Colonic mucosa (tissue), 4 donors: Measurements from ENCODE around the gene SMIM5. TPM values are rescaled to one million over a fixed set of nuclear protein-coding genes. Genes with fewer than 3 reads are reported as not detected.
A peak's percentile ranks its signal among the peaks of the same experiment; 100 is the strongest.

ENCODE experiments used
- DNase-seq: peaks from one replicate; pipeline ENCODE4 v3.0.0-alpha.2; 2020
- H3K27ac ChIP-seq: fragments of 200-600 bp; one replicate; pipeline ENCODE4 v1.8.0; 2021
- H3K27me3 ChIP-seq: fragments of 200-600 bp; one replicate; pipeline ENCODE4 v1.8.0; 2021
- H3K36me3 ChIP-seq: fragments of 200-600 bp; one replicate; pipeline ENCODE4 v1.8.0; 2021
- H3K4me1 ChIP-seq: fragments of 200-600 bp; one replicate; pipeline ENCODE4 v1.8.0; 2021; ENCODE audit warnings: mild to moderate bottlenecking
- H3K4me3 ChIP-seq: fragments of 200-600 bp; one replicate; pipeline ENCODE4 v1.8.0; 2021
- H3K9ac ChIP-seq, 2 donors: one replicate each; pipeline ENCODE4 v1.7.0; 2013; ENCODE audit warnings: control low read depth in 2 of 2, low read depth in 2 of 2, low read length in 2 of 2
- H3K9me3 ChIP-seq: fragments of 200-600 bp; one replicate; pipeline ENCODE4 v1.8.0; 2021
- CTCF ChIP-seq: fragments of 200-600 bp; IDR thresholded peaks from one replicate; pipeline ENCODE4 v1.8.0; 2022; ENCODE audit warnings: antibody characterized with exemption, mild to moderate bottlenecking
- intact Hi-C: fragments of 100-400 bp; cut with DNase I; formaldehyde crosslinking; loops from one replicate; pipeline ENCODE4 v1.14.1; 2022
- total RNA-seq, 2 donors: library from RNA; stranded (reverse); fragmentation: NEBNext Ultra II Directional in 1 of 2; extraction: Animal tissue kit (Norgen Biotek cat#: 25700) in 1 of 2; gene quantifications; one replicate each; pipeline ENCODE4 v1.2.1, GENCODE V29; 2021
- donor health status: healthy.
- donor health status: DM: no; HTN: no; CAD: no.
- donor health status: DM: no; HTN: no; CAD: no.

Gene SMIM5
- total RNA-seq, 2 donors from 2014 or later = 5.1 to 39.9 TPM

DNA sequence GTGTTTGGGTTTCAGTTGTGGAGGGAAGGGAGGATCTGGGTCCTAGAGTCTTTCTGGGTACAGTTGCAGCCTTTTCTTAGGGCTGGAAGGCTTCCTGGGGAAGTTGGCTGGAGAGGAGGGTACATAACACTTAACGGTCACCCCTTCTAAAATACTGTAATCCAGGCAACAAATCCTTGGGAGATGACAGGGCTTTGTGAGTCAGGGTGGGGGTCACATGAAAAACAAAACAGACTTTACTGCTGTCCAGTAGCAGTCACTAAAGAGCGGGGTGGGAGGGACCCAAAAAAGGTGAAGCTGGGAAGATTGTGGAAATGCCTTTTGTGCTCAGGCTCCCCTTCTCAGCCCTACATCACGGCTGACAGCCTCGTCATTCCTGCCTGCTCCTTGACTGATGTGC lies 40.3 kb downstream of the SMIM5 start:
- TF ChIP-seq CTCF = no peak
- H3K27ac ChIP-seq = no peak overlapping the region
- H3K4me3 ChIP-seq = no peak overlapping the region
- no peak for DNase-seq
- no peaks in the 10 kb centered on the region for H3K9me3 ChIP-seq
- H3K4me1 ChIP-seq = no peaks in the 10 kb centered on the region
- no peak overlapping the region for H3K9ac ChIP-seq
- intact Hi-C loops = no loop called here
- H3K27me3 ChIP-seq = no peaks in the 10 kb centered on the region
- H3K36me3 ChIP-seq = peaks cover 16% of the 10 kb centered on the region

- intact Hi-C loops = loop anchor here (2.0 kb wide), 1 partner anchor 72 kb away; no protein-coding TSS in a partner anchor
- no peak overlapping the region for H3K9ac ChIP-seq
- no peak for TF ChIP-seq CTCF
These were observed 43.2 kb downstream of the SMIM5 start for GRCh38 chr17:75676461-75676860.

GRCh38 chr17:75679706-75680211 lies 46.5 kb downstream of the SMIM5 start:
- no peaks in the 10 kb centered on the region for H3K36me3 ChIP-seq
- H3K9ac ChIP-seq = peak overlapping the region in 1 of 2 donors; percentile 62
- no peak overlapping the region for H3K4me3 ChIP-seq
- H3K4me1 ChIP-seq = peaks cover 5% of the 10 kb centered on the region
- no peaks in the 10 kb centered on the region for H3K27me3 ChIP-seq
- H3K9me3 ChIP-seq = no peaks in the 10 kb centered on the region
- intact Hi-C loops = no loop called here
- peak; percentile 64 for DNase-seq
- no peak for TF ChIP-seq CTCF
- H3K27ac ChIP-seq = peak overlapping the region; percentile 73

More at GRCh38 chr17:75676461-75676860, 43.2 kb downstream of the SMIM5 start:
- peaks cover 5% of the 10 kb centered on the region for H3K4me1 ChIP-seq
- H3K36me3 ChIP-seq = peaks cover 10% of the 10 kb centered on the region
- H3K4me3 ChIP-seq = no peak overlapping the region
- no peaks in the 10 kb centered on the region for H3K27me3 ChIP-seq
- no peaks in the 10 kb centered on the region for H3K9me3 ChIP-seq
- no peak overlapping the region for H3K27ac ChIP-seq
- DNase-seq = no peak

DNA sequence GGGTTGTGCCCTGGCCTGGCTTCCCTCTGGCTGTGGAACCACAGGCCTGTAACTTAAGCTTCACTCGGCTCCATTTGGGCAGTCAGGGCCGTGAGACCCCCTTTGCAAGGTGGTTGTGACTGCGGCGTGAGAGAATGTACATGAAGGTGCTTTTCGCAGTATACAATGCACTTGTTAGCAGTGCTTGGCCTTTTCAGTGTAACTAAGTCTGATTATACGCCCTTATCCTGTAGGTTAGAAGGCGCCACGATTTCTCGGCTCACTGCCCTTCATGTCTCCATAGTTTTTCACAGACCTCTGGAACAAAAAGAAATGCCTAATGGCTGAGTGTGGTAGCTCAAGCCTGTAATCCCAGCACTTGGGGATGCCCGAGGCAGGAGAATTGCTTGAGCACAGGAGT lies 47.2 kb downstream of the SMIM5 start:
- H3K27ac ChIP-seq = peak overlapping the region; percentile 73
- no peak for DNase-seq
- intact Hi-C loops = no loop called here

DNA sequence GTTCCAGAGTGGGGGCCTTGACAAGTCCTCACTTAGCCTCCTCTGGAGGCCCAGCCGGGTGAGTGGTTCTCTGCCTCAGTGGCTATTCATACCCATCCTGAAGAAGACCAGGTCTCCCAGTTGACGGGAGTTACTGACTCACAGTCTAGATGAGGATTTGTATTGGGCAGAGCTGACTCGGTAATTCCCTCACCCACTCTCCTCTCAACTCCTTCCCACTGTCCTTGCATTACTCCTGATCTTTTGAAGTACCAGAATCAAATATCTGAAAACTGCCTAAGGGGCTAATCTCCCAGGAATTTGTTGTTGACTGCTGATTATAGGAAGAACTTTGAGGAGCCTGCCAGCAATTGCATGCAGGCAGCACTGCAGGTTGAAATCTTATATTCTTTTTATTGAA lies 48.1 kb downstream of the SMIM5 start:
- H3K9ac ChIP-seq = no peak overlapping the region
- no peak overlapping the region for H3K4me3 ChIP-seq
- intact Hi-C loops = no loop called here
- no peaks in the 10 kb centered on the region for H3K36me3 ChIP-seq
- TF ChIP-seq CTCF = no peak
- H3K27me3 ChIP-seq = no peaks in the 10 kb centered on the region
- DNase-seq = no peak
- no peak overlapping the region for H3K27ac ChIP-seq
- H3K9me3 ChIP-seq = no peaks in the 10 kb centered on the region
- peaks cover 5% of the 10 kb centered on the region for H3K4me1 ChIP-seq

More for the DNA sequence above, 47.2 kb downstream of the SMIM5 start:
- Histone ChIP-seq H3K4me3 (no peak overlapping the region), H3K27me3 (no peaks in the 10 kb centered on the region), H3K4me1 (peaks cover 5% of the 10 kb centered on the region), H3K9me3 (no peaks in the 10 kb centered on the region), H3K36me3 (no peaks in the 10 kb centered on the region), H3K9ac (no peak overlapping the region)
- TF ChIP-seq CTCF = no peak
